Smooth muscle cell (in vitro differentiated cells): ENCODE data around the gene PPIF. TPM values are rescaled to one million over a fixed set of nuclear protein-coding genes. Genes with fewer than 3 reads are reported as not detected.

Experiments used
- DNase-seq: peaks from one replicate; lab custom pipeline; 2025; ENCODE audit not compliant: unreplicated experiment; lab: John Stamatoyannopoulos, UW
- H2AFZ ChIP-seq: fragments of 200-600 bp; sonication (generic); 2 replicates; pipeline ENCODE4 v1.6.0; 2016; ENCODE audit warnings: antibody characterized with exemption, low read depth, mild to moderate bottlenecking
- H3F3A ChIP-seq: fragments of 200-600 bp; sonication (generic); 2 replicates; pipeline ENCODE4 v1.6.0; 2017; ENCODE audit warnings: antibody characterized with exemption, low read depth
- H3K27ac ChIP-seq: fragments of 200-600 bp; sonication (generic); 2 replicates; pipeline ENCODE4 v1.5.1; 2016; ENCODE audit warnings: low read depth, mild to moderate bottlenecking
- H3K27me3 ChIP-seq: fragments of 200-600 bp; sonication (generic); 2 replicates; pipeline ENCODE4 v1.6.1; 2016; ENCODE audit warnings: low read depth, mild to moderate bottlenecking
- H3K36me3 ChIP-seq: fragments of 200-600 bp; sonication (generic); 2 replicates; pipeline ENCODE4 v1.5.1; 2016; ENCODE audit warnings: low read depth
- H3K4me1 ChIP-seq: fragments of 200-600 bp; sonication (generic); 2 replicates; pipeline ENCODE4 v1.5.1; 2016; ENCODE audit warnings: low read depth
- H3K4me2 ChIP-seq: fragments of 200-600 bp; sonication (generic); 2 replicates; pipeline ENCODE4 v1.6.0; 2016; ENCODE audit warnings: mild to moderate bottlenecking
- H3K4me3 ChIP-seq: fragments of 200-600 bp; sonication (generic); 2 replicates; pipeline ENCODE4 v1.5.1; 2016; ENCODE audit warnings: mild to moderate bottlenecking
- H3K79me2 ChIP-seq: fragments of 200-600 bp; sonication (generic); 2 replicates; pipeline ENCODE4 v1.6.0; 2016; ENCODE audit warnings: low read depth, mild to moderate bottlenecking
- H3K9ac ChIP-seq: fragments of 200-600 bp; sonication (generic); 2 replicates; pipeline ENCODE4 v1.6.0; 2016; ENCODE audit warnings: low read depth
- H3K9me3 ChIP-seq: fragments of 200-600 bp; sonication (generic); replicated peaks from 2 replicates; pipeline ENCODE4 v1.5.1; 2016; ENCODE audit warnings: low read depth
- H4K20me1 ChIP-seq: fragments of 200-600 bp; sonication (generic); 2 replicates; pipeline ENCODE4 v1.6.0; 2016; ENCODE audit warnings: low read depth
- WGBS: methylation state at CpG from one replicate; pipeline ENCODE4 v1.1.7; 2016; ENCODE audit warnings: low lambda C conversion rate; 5-methylcytosine and 5-hydroxymethylcytosine counted together
- polyA plus RNA-seq: library from polyadenylated mRNA; unstranded; fragments of >200 nt; fragmentation: Nextera tagmentation; extraction: Ambion mirVana; gene quantifications from 2 replicates; pipeline ENCODE4 v1.2.1, GENCODE V29; 2016
- total RNA-seq: library from RNA; depleted of rRNA; stranded (reverse); fragments of >200 nt; gene quantifications from 2 replicates; pipeline ENCODE4 v1.2.3, GENCODE V29; 2014
- TF ChIP-seq, protein P1 (sequence below): fragments of 200-600 bp; sonication (generic); IDR thresholded peaks from 2 replicates; pipeline ENCODE4 v1.5.1; 2017; ENCODE audit warnings: borderline replicate concordance, mild to moderate bottlenecking, antibody characterized with exemption; ENCODE audit not compliant: insufficient read depth, poor library complexity, severe bottlenecking

The PPIF gene
- total and polyA plus RNA-seq, 2 experiments from 2014 or later: 24.3 to 29.7 TPM

DNA sequence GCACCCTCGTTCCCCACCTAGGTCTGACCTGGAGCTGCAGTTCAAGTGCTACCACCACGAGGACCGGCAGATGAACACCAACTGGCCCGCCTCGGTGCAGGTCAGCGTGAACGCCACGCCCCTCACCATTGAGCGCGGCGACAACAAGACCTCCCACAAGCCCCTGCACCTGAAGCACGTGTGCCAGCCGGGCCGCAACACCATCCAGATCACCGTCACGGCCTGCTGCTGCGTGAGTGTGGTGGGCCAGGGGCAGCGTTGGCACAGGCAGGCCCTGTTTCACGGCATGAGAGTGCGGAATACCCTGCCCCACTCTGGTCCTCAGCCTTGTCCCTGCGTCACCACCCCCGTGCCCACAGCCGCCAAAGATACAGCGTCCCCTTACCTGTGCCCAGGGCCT, 46.6 kb upstream of the PPIF start:
- no peaks in the 10 kb centered on the region for H3K79me2 ChIP-seq
- peaks cover 4% of the 10 kb centered on the region for H3F3A ChIP-seq
- peaks cover 5% of the 10 kb centered on the region for H3K36me3 ChIP-seq
- H3K4me3 ChIP-seq: no peak overlapping the region
- peaks cover 32% of the 10 kb centered on the region for H4K20me1 ChIP-seq
- no peak overlapping the region for H3K4me2 ChIP-seq
- TF ChIP-seq, protein P1, sequence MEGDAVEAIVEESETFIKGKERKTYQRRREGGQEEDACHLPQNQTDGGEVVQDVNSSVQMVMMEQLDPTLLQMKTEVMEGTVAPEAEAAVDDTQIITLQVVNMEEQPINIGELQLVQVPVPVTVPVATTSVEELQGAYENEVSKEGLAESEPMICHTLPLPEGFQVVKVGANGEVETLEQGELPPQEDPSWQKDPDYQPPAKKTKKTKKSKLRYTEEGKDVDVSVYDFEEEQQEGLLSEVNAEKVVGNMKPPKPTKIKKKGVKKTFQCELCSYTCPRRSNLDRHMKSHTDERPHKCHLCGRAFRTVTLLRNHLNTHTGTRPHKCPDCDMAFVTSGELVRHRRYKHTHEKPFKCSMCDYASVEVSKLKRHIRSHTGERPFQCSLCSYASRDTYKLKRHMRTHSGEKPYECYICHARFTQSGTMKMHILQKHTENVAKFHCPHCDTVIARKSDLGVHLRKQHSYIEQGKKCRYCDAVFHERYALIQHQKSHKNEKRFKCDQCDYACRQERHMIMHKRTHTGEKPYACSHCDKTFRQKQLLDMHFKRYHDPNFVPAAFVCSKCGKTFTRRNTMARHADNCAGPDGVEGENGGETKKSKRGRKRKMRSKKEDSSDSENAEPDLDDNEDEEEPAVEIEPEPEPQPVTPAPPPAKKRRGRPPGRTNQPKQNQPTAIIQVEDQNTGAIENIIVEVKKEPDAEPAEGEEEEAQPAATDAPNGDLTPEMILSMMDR: no peak
- H3K9me3 ChIP-seq: no peaks in the 10 kb centered on the region
- DNase-seq: no peak
- no peak overlapping the region for H2AFZ ChIP-seq
- no peak overlapping the region for H3K27ac ChIP-seq
- H3K27me3 ChIP-seq: no peaks in the 10 kb centered on the region
- WGBS: 97% methylated on average over 23 of the region's 24 CpGs
- peaks cover 3% of the 10 kb centered on the region for H3K4me1 ChIP-seq
- H3K9ac ChIP-seq: no peak overlapping the region

DNA sequence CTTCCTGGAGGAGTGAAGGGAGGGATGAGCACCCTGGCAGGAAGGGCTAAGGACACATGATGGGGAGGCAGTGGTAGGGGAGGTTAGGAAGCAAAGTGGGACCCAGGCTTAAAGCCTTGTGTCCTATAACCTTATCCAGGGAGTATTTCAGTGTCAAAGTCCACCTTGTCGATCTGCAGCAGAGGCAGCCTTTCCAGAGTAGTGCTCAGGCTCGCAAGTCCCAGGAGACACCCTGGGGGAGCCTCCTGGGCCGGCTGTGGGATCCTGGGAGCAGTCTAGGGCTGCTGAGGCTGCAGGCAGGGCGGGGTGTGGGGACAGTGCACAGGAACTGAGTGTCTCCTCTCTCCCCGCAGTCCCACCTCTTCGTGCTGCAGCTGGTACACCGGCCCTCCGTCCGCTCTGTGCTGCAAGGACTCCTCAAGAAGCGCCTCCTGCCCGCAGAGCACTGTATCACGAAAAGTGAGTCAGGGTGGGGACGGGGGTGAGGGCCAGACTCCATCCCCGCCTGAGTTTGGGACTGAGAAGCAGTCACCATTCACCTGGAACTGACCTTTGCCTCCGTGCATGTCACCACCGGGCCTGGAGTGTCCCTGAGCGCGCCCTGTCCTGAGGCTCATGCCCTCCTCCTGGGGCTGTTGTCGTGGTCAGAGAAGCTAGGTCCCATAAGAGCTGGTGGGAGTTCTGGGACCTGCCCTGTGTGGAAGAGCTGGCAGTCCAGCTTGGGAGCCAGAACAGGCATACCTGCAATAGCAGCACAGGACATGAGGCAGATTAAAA, 45.3 kb upstream of the PPIF start:
- no peak overlapping the region for H3K4me3 ChIP-seq
- TF ChIP-seq, protein P1: no peak
- DNase-seq: no peak
- no peak overlapping the region for H3K27ac ChIP-seq
- no peaks in the 10 kb centered on the region for H3K79me2 ChIP-seq
- no peak overlapping the region for H3K9ac ChIP-seq
- H2AFZ ChIP-seq: no peak overlapping the region
- H3K4me2 ChIP-seq: no peak overlapping the region
- no peaks in the 10 kb centered on the region for H3K9me3 ChIP-seq
- peaks cover 4% of the 10 kb centered on the region for H3F3A ChIP-seq
- H4K20me1 ChIP-seq: peaks cover 32% of the 10 kb centered on the region
- 91% methylated on average over 19 of the region's 19 CpGs for WGBS
- H3K36me3 ChIP-seq: peaks cover 10% of the 10 kb centered on the region
- peaks cover 3% of the 10 kb centered on the region for H3K4me1 ChIP-seq
- H3K27me3 ChIP-seq: no peaks in the 10 kb centered on the region

DNA sequence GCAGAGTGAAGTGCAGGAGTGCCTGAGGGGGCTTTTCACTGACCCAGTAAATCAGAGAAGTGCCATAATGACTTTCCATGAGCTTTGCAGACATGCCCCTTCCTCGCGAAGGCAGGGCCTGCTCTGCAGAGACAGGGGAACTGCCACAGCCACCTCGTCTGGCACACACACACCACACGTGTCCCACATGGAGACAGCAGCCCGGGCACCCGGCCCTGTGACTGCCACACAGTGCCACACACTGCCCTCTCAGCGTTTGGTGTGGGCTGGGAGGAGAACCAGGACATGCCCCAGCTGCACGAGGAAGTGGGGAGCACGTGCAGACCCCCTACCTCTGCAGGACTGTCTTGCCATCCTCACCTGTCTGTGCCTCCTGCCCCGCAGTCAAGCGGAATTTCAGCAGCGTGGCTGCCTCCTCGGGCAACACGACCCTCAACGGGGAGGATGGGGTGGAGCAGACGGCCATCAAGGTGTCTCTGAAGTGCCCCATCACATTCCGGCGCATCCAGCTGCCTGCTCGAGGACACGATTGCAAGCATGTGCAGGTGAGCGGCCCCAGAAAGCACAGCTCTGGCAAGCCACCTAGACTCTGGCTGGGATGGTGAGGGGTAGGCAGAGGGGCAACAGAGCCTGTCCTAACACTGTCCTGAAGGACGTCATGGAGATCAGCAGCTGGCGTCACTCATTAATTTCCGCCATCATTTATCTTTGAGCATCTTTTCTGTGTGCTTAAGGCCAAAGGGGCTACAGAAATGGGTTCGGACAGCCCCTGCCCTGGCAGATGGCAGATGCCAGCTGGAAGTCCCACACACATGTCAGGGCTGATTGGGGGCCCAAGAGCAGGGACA, 43.4 kb upstream of the PPIF start:
- peaks cover 19% of the 10 kb centered on the region for H3K36me3 ChIP-seq
- no peaks in the 10 kb centered on the region for H3K79me2 ChIP-seq
- no peak overlapping the region for H3K9ac ChIP-seq
- peaks cover 22% of the 10 kb centered on the region for H4K20me1 ChIP-seq
- TF ChIP-seq, protein P1: no peak
- no peak overlapping the region for H3K4me2 ChIP-seq
- H2AFZ ChIP-seq: no peak overlapping the region
- no peak overlapping the region for H3K4me3 ChIP-seq
- H3F3A ChIP-seq: peaks cover 4% of the 10 kb centered on the region
- WGBS: 96% methylated on average over 25 of the region's 25 CpGs
- H3K9me3 ChIP-seq: no peaks in the 10 kb centered on the region
- no peak overlapping the region for H3K27ac ChIP-seq
- H3K4me1 ChIP-seq: no peaks in the 10 kb centered on the region
- no peaks in the 10 kb centered on the region for H3K27me3 ChIP-seq
- no peak for DNase-seq
